Activated CD4-positive, alpha-beta memory T cell treated with anti-CD3 and anti-CD28 coated beads, Interleukin-2, amount 10 ng/mL, durations not matched to agents 7 days and 5 days (primary cell): Measurements from ENCODE around the gene DDI2. TPM values are rescaled to one million over a fixed set of nuclear protein-coding genes. Genes with fewer than 3 reads are reported as not detected.
"Not testable (repeated sequence)": the region's sequence is repeated elsewhere in the genome, so short reads cannot be mapped to it uniquely, and the experiment has no call there.

Experiments
- CTCF ChIA-PET: fragments of 350-600 bp; sonication (Branson Sonifier 250); formaldehyde crosslinking; loops from one replicate; lab custom pipeline; 2021; ENCODE audit warnings: antibody characterized with exemption, inconsistent platforms; lab: Charles Lee
- POLR2A ChIA-PET: fragments of 350-600 bp; sonication (Branson Sonifier 250); formaldehyde crosslinking; loops from one replicate; lab custom pipeline; 2021; ENCODE audit warnings: antibody characterized with exemption; lab: Charles Lee
- DNase-seq: peaks from one replicate; pipeline ENCODE4 v3.0.0-alpha.2; 2020
- H3K27ac Mint-ChIP-seq: one replicate; pipeline ENCODE4 v1.8.0; 2021; ENCODE audit warnings: mild to moderate bottlenecking, mixed read lengths
- H3K27me3 Mint-ChIP-seq: one replicate; pipeline ENCODE4 v1.8.0; 2021; ENCODE audit warnings: mixed read lengths
- H3K36me3 Mint-ChIP-seq: one replicate; pipeline ENCODE4 v1.8.0; 2021; ENCODE audit warnings: low read depth, mixed read lengths
- H3K4me1 Mint-ChIP-seq: one replicate; pipeline ENCODE4 v1.8.0; 2021; ENCODE audit warnings: mixed read lengths
- H3K4me3 Mint-ChIP-seq: one replicate; pipeline ENCODE4 v1.8.0; 2021; ENCODE audit warnings: mild to moderate bottlenecking, mixed read lengths
- H3K9me3 Mint-ChIP-seq: one replicate; pipeline ENCODE4 v1.8.0; 2021; ENCODE audit warnings: mixed read lengths
- total RNA-seq, 2 experiments: library from RNA; stranded (reverse); gene quantifications; one replicate each; pipeline ENCODE4 v1.2.3, GENCODE V29; 2021

Gene DDI2
- total RNA-seq, 2 experiments from 2014 or later: 30.5 to 32.7 TPM

GRCh38 chr1:15626269-15626950, 9.2 kb downstream of the DDI2 start:
- ChIA-PET POLR2A (interaction anchor here (1.1 kb wide), 1 partner anchor 8 kb away, joined by 5 read pairs; the partner anchor contains the start of gene DDI2), CTCF (interaction anchor here (0.9 to 1.1 kb wide), 2 partner anchors 8 to 9 kb away, joined by 3 to 4 read pairs; partner anchors contain the start of gene DDI2)
- Mint-ChIP-seq H3K27ac (no peak overlapping the region), H3K4me3 (no peak overlapping the region), H3K9me3 (no peaks in the 10 kb centered on the region), H3K36me3 (peaks cover 51% of the 10 kb centered on the region), H3K4me1 (peaks cover 39% of the 10 kb centered on the region), H3K27me3 (no peaks in the 10 kb centered on the region)
- DNase-seq: no peak

DNA sequence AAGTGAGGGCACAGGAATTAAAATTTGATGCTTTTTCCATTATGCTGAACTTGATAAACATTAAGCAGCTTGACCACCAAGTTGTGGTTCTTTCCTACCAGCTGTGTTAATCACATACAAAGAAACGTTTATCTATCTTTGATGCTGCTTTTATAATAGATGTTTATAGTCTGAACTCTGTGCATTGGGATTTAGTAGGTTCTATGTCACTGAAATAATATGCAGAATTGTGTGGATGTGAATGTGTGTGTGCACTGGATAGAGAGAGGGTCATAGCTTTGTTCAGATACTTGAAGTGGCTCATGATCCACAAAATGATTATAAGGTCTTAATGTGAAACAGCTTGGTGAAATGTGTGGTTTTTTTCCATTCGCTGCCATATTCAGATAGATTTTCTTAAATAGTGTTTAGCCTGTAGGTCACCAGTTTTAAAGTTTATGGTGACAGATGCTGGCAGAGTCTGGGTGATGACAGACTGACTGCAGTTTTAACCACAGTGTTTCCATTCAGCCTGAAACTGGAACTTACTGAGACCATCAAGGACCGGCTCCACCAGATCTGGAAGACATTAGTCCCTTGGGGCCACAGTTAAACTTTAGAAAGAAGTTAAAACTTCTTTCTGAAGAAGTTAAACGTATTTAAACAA, 10.2 kb downstream of the DDI2 start:
- Mint-ChIP-seq H3K27me3 (no peaks in the 10 kb centered on the region), H3K27ac (peak overlapping the region; percentile 41), H3K4me1 (peaks cover 32% of the 10 kb centered on the region), H3K4me3 (no peak overlapping the region), H3K9me3 (no peaks in the 10 kb centered on the region), H3K36me3 (peaks cover 51% of the 10 kb centered on the region)
- CTCF ChIA-PET: interaction anchor here (0.9 to 1.1 kb wide), 2 partner anchors 9 to 10 kb away, joined by 3 to 4 read pairs; partner anchors contain the start of gene DDI2
- POLR2A ChIA-PET: interaction anchor here (1.1 kb wide), 1 partner anchor 9 kb away, joined by 5 read pairs; the partner anchor contains the start of gene DDI2
- no peak for DNase-seq

DNA sequence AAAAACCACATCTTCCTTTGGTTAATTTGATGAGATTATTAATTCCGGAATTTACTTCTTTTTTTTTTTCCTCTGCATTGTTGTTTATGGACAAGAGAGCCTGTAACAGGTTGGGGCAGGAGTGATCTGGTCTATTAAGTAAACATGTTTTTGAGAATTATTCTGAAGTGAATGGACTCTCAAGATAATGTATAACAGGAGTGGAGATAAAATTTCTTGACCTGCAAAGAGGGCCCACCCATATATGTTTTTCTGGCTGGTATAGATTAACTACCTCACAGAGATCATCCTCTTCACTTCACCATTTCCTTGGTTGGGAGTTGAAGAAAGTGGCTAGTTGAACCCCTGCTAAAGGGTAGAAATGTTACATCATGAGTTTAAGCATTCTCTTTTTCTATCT, 10.7 kb downstream of the DDI2 start:
- peaks cover 26% of the 10 kb centered on the region for H3K4me1 Mint-ChIP-seq

GRCh38 chr1:15633756-15634420, 16.6 kb downstream of the DDI2 start:
- POLR2A ChIA-PET: interaction anchor here (1.7 kb wide), 1 partner anchor 16 kb away, joined by 6 read pairs; no protein-coding TSS in a partner anchor

More for the DNA sequence above, 10.7 kb downstream of the DDI2 start:
- H3K27ac Mint-ChIP-seq: peak overlapping the region; percentile 45
- no peak for DNase-seq
- CTCF ChIA-PET: no interaction called here
- POLR2A ChIA-PET: no interaction called here
- no peaks in the 10 kb centered on the region for H3K27me3 Mint-ChIP-seq
- H3K36me3 Mint-ChIP-seq: peaks cover 50% of the 10 kb centered on the region
- H3K4me3 Mint-ChIP-seq: no peak overlapping the region
- H3K9me3 Mint-ChIP-seq: no peaks in the 10 kb centered on the region

DNA sequence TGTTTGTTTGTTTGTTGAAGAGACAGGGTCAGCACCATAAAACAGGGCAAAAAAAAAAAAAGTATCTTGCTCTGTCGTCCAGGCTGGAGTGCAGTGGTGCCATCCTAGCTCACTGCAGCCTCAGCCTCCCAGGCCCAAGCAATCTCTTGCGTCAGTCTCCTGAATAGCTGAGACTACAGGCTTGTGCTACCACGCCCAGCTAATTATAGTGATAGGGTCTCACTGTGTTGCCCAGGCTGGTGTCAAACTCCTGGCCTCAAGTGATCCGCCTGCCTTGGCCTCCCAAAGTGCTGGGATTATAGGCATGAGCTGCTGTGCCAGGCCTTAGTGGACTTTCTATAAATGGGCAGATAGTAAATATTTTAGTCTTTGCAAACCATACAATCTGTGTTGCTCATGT, 19.2 kb downstream of the DDI2 start:
- H3K4me1 Mint-ChIP-seq: peaks cover 3% of the 10 kb centered on the region
- H3K27me3 Mint-ChIP-seq: no peaks in the 10 kb centered on the region
- no peak for DNase-seq
- ChIA-PET POLR2A (interaction anchor here (0.5 to 0.6 kb wide), 3 partner anchors 22 to 35 kb away, joined by 3 read pairs; no protein-coding TSS in a partner anchor), CTCF (interaction anchor here (0.6 kb wide), 1 partner anchor 40 kb away, joined by 4 read pairs; no protein-coding TSS in a partner anchor)
- H3K36me3 Mint-ChIP-seq: peaks cover 73% of the 10 kb centered on the region
- no peak overlapping the region for H3K27ac Mint-ChIP-seq
- no peak overlapping the region for H3K4me3 Mint-ChIP-seq
- H3K9me3 Mint-ChIP-seq: no peaks in the 10 kb centered on the region

More at GRCh38 chr1:15633756-15634420, 16.6 kb downstream of the DDI2 start:
- Mint-ChIP-seq H3K4me1 (peaks cover 1% of the 10 kb centered on the region), H3K27ac (no peak overlapping the region), H3K4me3 (no peak overlapping the region), H3K27me3 (no peaks in the 10 kb centered on the region), H3K36me3 (peaks cover 73% of the 10 kb centered on the region), H3K9me3 (no peaks in the 10 kb centered on the region)
- CTCF ChIA-PET: interaction anchor here (0.6 kb wide), 1 partner anchor 8 kb away, joined by 4 read pairs; no protein-coding TSS in a partner anchor
- DNase-seq: no peak

- CTCF ChIA-PET: interaction anchor here (0.6 kb wide), 1 partner anchor 185 kb away, joined by 4 read pairs; no protein-coding TSS in a partner anchor
- Mint-ChIP-seq H3K9me3 (no peaks in the 10 kb centered on the region), H3K27me3 (no peaks in the 10 kb centered on the region), H3K4me3 (no peak overlapping the region), H3K4me1 (peaks cover 3% of the 10 kb centered on the region), H3K36me3 (peaks cover 74% of the 10 kb centered on the region), H3K27ac (no peak overlapping the region)
- POLR2A ChIA-PET: no interaction called here
- no peak for DNase-seq
These were observed 20.6 kb downstream of the DDI2 start for GRCh38 chr1:15637826-15638225.

GRCh38 chr1:15639262-15639661, 22.0 kb downstream of the DDI2 start:
- DNase-seq: no peak
- ChIA-PET CTCF (no interaction called here), POLR2A (interaction anchor here (0.9 kb wide), 1 partner anchor 36 kb away, joined by 3 read pairs; no protein-coding TSS in a partner anchor)
- Mint-ChIP-seq H3K4me1 (peaks cover 3% of the 10 kb centered on the region), H3K27me3 (no peaks in the 10 kb centered on the region), H3K27ac (no peak overlapping the region), H3K4me3 (no peak overlapping the region), H3K36me3 (peaks cover 70% of the 10 kb centered on the region), H3K9me3 (no peaks in the 10 kb centered on the region)

- Mint-ChIP-seq H3K36me3 (peaks cover 68% of the 10 kb centered on the region), H3K27me3 (no peaks in the 10 kb centered on the region)
- no peak for DNase-seq
These were observed 22.7 kb downstream of the DDI2 start for GRCh38 chr1:15639931-15640330.

DNA sequence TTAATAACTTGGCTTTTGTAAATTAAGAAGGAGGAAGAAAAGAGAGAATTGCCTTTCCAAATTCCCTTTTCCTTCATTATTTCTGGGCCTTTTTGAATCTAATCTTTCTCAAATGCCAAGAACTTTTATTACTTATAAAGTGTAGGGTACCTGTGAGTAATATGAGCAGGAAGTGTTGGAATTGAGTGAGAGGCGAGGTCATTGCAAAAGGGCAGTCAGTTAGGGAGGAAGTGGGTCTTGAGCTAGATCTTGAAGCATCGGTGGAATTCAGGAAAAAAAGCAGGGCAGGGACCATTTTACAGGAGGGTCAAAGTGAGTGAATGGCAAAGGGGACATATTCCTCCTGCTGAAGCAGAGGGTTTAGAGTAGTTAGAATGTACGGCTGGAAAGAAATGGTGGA, 23.4 kb downstream of the DDI2 start:
- peak overlapping the region; percentile 41 for H3K27ac Mint-ChIP-seq
- ChIA-PET POLR2A (no interaction called here), CTCF (no interaction called here)
- peaks cover 3% of the 10 kb centered on the region for H3K4me1 Mint-ChIP-seq
- no peak overlapping the region for H3K4me3 Mint-ChIP-seq
- peaks cover 70% of the 10 kb centered on the region for H3K36me3 Mint-ChIP-seq
- no peak for DNase-seq
- no peaks in the 10 kb centered on the region for H3K27me3 Mint-ChIP-seq
- H3K9me3 Mint-ChIP-seq: no peaks in the 10 kb centered on the region

More at GRCh38 chr1:15639931-15640330, 22.7 kb downstream of the DDI2 start:
- ChIA-PET CTCF (no interaction called here), POLR2A (interaction anchor here (0.9 kb wide), 1 partner anchor 37 kb away, joined by 3 read pairs; no protein-coding TSS in a partner anchor)
- H3K4me1 Mint-ChIP-seq: peaks cover 3% of the 10 kb centered on the region
- H3K9me3 Mint-ChIP-seq: no peaks in the 10 kb centered on the region
- no peak overlapping the region for H3K27ac Mint-ChIP-seq
- H3K4me3 Mint-ChIP-seq: no peak overlapping the region

DNA sequence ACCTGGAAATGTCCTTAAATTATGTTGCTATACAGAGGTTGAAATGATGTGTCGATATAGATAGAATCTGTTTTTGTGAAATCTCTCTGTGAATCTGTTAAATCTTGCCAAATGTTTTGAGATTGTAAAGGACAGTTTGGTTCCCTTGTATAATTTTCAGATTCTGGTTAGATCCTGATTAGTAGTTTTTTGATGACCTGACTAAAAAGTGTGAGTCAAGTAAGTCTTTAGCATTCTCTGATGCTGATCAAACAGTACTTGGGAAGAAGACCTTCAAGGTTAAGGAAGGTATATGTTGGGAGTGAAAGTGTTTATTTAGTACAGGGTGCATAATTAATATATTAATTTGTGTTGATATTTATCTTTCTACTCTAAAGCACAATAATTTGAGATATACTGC, 32.7 kb downstream of the DDI2 start:
- ChIA-PET CTCF (no interaction called here), POLR2A (no interaction called here)
- DNase-seq: no peak
- no peaks in the 10 kb centered on the region for H3K27me3 Mint-ChIP-seq
- no peaks in the 10 kb centered on the region for H3K4me1 Mint-ChIP-seq
- no peak overlapping the region for H3K27ac Mint-ChIP-seq
- H3K9me3 Mint-ChIP-seq: no peaks in the 10 kb centered on the region
- H3K4me3 Mint-ChIP-seq: no peak overlapping the region
- peaks cover 51% of the 10 kb centered on the region for H3K36me3 Mint-ChIP-seq

DNA sequence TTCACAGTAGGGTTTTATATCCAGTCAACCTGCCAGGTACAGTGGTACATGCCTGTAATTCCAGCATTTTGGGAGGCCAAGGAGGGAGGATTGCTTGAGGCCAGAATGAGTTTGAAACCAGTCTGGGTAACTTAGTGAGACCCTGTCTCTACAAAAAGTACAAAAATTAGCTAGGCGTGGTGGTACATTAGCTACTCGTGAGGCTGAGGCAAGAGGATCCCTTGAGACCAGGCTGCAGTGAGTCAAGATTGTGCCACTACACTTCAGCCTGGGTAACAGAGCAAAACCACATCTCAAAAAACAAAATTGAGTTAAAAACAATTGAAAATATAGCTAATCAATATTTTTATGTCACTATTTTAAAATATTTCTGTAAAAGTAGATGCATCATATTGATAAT, 33.2 kb downstream of the DDI2 start:
- POLR2A ChIA-PET: no interaction called here
- Mint-ChIP-seq H3K4me1 (no peaks in the 10 kb centered on the region), H3K4me3 (no peak overlapping the region), H3K27ac (no peak overlapping the region), H3K9me3 (no peaks in the 10 kb centered on the region), H3K27me3 (no peaks in the 10 kb centered on the region), H3K36me3 (peaks cover 46% of the 10 kb centered on the region)
- no peak for DNase-seq
- CTCF ChIA-PET: no interaction called here

DNA sequence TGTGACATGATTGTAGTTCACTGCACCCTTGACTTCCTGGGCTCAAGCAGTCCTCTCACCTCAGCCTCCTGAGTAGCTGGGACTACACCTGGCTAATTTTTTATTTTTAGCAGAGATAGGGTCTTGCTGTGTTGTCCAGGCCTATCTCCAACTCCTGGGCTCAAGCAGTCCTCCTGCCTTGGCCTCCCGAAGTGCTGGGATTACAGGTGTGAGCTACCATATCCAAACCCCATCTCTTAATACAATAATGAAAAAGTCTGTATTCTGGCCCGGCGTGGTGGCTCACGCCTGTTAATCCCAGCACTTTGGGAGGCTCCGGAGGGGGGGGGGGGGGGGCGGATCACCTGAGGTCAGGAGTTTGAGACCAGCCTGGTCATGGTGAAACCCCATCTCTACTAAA, 34.9 kb downstream of the DDI2 start:
- DNase-seq, H3K4me1 Mint-ChIP-seq, H3K9me3 Mint-ChIP-seq, H3K27ac Mint-ChIP-seq, POLR2A ChIA-PET, H3K27me3 Mint-ChIP-seq, CTCF ChIA-PET, H3K4me3 Mint-ChIP-seq: not testable (repeated sequence)
- peaks cover 55% of the 10 kb centered on the region for H3K36me3 Mint-ChIP-seq
